Heart left ventricle (tissue), 16 donors: Measurements from ENCODE around the gene ARF3. TPM values are rescaled to one million over a fixed set of nuclear protein-coding genes. Genes with fewer than 3 reads are reported as not detected.

Experiments used
- ATAC-seq, 4 donors: fragments of 200-7000 bp; cut with Tn5 transposase; one replicate each; pipeline ENCODE4 v1.9.1; 2020 to 2022; ENCODE audit warnings: moderate library complexity in 4 of 4, mild to moderate bottlenecking in 3 of 4, moderate number of reproducible peaks in 1 of 4
- DNase-seq, 5 donors: peaks; one replicate each; pipeline ENCODE4 v3.0.0-alpha.2; 2020
- H3K27ac ChIP-seq, 12 donors: fragments of 200-600 bp; sonication (generic) in 4 of 12; one replicate each; pipeline versions ENCODE4 v1.5.0 to v1.8.0; 2016 to 2022; ENCODE audit warnings: mild to moderate bottlenecking in 2 of 12
- H3K27me3 ChIP-seq, 9 donors: fragments of 200-600 bp; sonication (generic) in 2 of 9; one replicate each; pipeline versions ENCODE4 v1.5.1 to v1.8.0; 2016 to 2022; ENCODE audit warnings: mild to moderate bottlenecking in 3 of 9
- H3K36me3 ChIP-seq, 9 donors: fragments of 200-600 bp; sonication (generic) in 2 of 9; one replicate each; pipeline versions ENCODE4 v1.5.0 to v1.8.0; 2018 to 2022; ENCODE audit warnings: mild to moderate bottlenecking in 2 of 9
- H3K4me1 ChIP-seq, 12 donors: fragments of 200-600 bp; sonication (generic) in 4 of 12; one replicate each; pipeline versions ENCODE4 v1.5.0 to v1.8.0; 2016 to 2022; ENCODE audit warnings: mild to moderate bottlenecking in 3 of 12
- H3K4me3 ChIP-seq, 12 donors: fragments of 200-600 bp; sonication (generic) in 4 of 12; one replicate each; pipeline versions ENCODE4 v1.5.0 to v1.8.0; 2017 to 2022; ENCODE audit warnings: mild to moderate bottlenecking in 9 of 12, moderate library complexity in 4 of 12
- H3K9me3 ChIP-seq, 12 donors: fragments of 200-600 bp; sonication (generic) in 4 of 12; one replicate each; pipeline versions ENCODE4 v1.5.0 to v1.8.0; 2016 to 2022; ENCODE audit warnings: mild to moderate bottlenecking in 1 of 12
- POLR2A ChIP-seq, 2 donors: fragments of 450-650 bp; IDR thresholded peaks; one replicate each; pipeline ENCODE4 v1.6.1; 2017; ENCODE audit warnings: antibody characterized with exemption in 2 of 2, mild to moderate bottlenecking in 2 of 2, moderate library complexity in 2 of 2
- WGBS, 4 donors: extraction: QIAGEN DNeasy Blood & Tissue Kit in 2 of 4; methylation state at CpG; one replicate each; pipeline versions ENCODE4 v1.1.5 to v1.1.7; 2013 to 2018; 5-methylcytosine and 5-hydroxymethylcytosine counted together
- intact Hi-C, 10 donors: fragments of 100-400 bp; cut with DNase I; formaldehyde crosslinking; loops; one replicate each; pipeline versions ENCODE4 v1.11.1 to v1.14.2; 2022
- polyA plus RNA-seq, 2 donors: library from polyadenylated mRNA; stranded (reverse); fragments of 200-250 nt; gene quantifications; one replicate each; pipeline ENCODE4 v1.2.3, GENCODE V29; 2013
- total RNA-seq, 9 donors: library from RNA; depleted of rRNA in 2 of 9; stranded (reverse); fragments of >200 nt in 2 of 9; fragmentation: NEBNext Ultra II Directional in 3 of 9; extraction: Animal tissue kit (Norgen Biotek cat#: 25700) in 3 of 9; gene quantifications; one replicate each; pipeline versions ENCODE4 v1.1.0 to v1.2.4, GENCODE V29; 2016 to 2023
- TF ChIP-seq, protein P1 (sequence below), 12 donors: fragments of 200-600 bp; sonication (generic) in 4 of 12; IDR thresholded peaks; one replicate each; pipeline versions ENCODE4 v1.5.0 to v1.8.0; 2018 to 2022; ENCODE audit warnings: antibody characterized with exemption in 12 of 12, mild to moderate bottlenecking in 5 of 12
- donor health status: ischemic (EF 13 %, LVEDD 7.1; RV severe dilation, severe dysfunction).
- donor health status: healthy with polysubstance abuse.
- donor health status: DM: no; HTN: yes; CAD: no.
- donor health status: DM: no; HTN: no; CAD: no.
- donor health status: ischemic (EF 25% LVEDD 6.9; RV normal size, moderate dysfunction).
- donor health status: ischemic (EF 25% LVEDD 5.7; RV mildly dilated, moderate dysfunction).
- donor health status: healthy.
- donor health status: DM: yes; HTN: yes; CAD: no.
- donor health status: ischemic (EF 35%, LVEDD 5.7; RV mildly dilated, moderate dysfunction).
- donor health status: nonischemic (EF 11% LVEDD 7.7; RV severe dilation, severe dysfunction).
- donor health status: DM: yes; HTN: yes; CAD: no.
- donor health status: PGD.
- donor health status: ischemic (EF 29% LVEDD 5.4; RV normal size, mild dysfunction).
- donor health status: nonischemic (EF 23%, LVEDD 6.1; RV moderate dilation, normal function).

ARF3 gene
- total and polyA plus RNA-seq, 11 donors = 35.8 to 130 (median 54.0) TPM

GRCh38 chr12:48970702-48971334 lies 13.5 kb upstream of the ARF3 start:
- H3K4me3 ChIP-seq = peak overlapping the region in 8 of 12 donors; percentile 18 to 51 (median 43)
- H3K36me3 ChIP-seq = no peaks in the 10 kb centered on the region
- no peaks in the 10 kb centered on the region for H3K9me3 ChIP-seq
- no peak overlapping the region for H3K27ac ChIP-seq
- TF ChIP-seq, protein P1, sequence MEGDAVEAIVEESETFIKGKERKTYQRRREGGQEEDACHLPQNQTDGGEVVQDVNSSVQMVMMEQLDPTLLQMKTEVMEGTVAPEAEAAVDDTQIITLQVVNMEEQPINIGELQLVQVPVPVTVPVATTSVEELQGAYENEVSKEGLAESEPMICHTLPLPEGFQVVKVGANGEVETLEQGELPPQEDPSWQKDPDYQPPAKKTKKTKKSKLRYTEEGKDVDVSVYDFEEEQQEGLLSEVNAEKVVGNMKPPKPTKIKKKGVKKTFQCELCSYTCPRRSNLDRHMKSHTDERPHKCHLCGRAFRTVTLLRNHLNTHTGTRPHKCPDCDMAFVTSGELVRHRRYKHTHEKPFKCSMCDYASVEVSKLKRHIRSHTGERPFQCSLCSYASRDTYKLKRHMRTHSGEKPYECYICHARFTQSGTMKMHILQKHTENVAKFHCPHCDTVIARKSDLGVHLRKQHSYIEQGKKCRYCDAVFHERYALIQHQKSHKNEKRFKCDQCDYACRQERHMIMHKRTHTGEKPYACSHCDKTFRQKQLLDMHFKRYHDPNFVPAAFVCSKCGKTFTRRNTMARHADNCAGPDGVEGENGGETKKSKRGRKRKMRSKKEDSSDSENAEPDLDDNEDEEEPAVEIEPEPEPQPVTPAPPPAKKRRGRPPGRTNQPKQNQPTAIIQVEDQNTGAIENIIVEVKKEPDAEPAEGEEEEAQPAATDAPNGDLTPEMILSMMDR (IDR thresholded peaks at IDR 0.05) = no peak
- TF ChIP-seq POLR2A (IDR thresholded peaks at IDR 0.05) = no peak
- no peak for DNase-seq
- 31 to 46% (median 36%) methylated on average over 10 of the region's 10 CpGs for WGBS, 4 donors
- intact Hi-C loops = no loop called here
- peaks cover 0 to 35% (median 12%) of the 10 kb centered on the region in 12 donors for H3K4me1 ChIP-seq
- peaks cover 27 to 71% (median 66%) of the 10 kb centered on the region in 9 donors for H3K27me3 ChIP-seq
- no peak for ATAC-seq

DNA sequence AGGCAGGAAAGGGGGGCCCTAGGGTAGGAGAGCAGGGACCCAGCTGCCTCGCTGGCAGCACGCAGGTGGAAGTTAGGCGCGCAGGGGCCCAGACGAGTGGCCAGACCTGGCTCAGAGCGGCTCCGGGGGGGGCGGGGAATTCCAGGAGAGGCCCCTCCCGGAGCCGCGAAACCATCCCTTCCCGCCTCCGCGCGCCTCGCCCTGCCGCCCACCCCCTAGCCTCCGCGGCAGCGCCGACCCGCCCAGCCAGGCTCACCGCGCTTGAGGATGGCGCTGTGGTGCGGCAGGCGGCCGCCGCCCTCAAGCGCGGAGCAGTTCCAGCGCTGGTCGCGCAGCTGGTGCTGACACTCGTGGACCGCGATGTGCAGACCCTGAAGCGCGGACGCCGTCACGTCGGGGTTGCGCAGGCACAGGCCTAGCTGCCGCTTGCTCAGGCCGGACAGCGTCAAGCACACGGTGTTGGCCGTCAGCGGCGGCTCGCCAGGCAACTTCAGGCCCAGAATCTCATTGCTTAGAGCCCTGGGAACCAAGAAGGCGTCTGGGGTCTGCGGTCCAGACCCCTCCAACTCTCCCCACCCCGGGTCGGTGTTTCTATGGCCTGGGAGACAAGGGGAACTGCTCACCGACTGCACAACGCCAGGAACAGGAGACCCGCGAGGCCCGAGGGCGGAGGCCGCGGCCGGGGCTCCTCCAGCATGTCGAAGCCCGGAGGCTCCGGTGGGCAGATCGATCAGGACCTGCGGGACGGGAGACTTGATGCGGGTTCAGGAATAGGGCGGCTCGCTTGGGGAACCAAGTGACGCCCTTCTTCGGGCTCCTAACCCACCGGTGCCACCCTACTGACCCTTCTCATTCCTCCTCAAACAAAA lies 12.8 kb upstream of the ARF3 start:
- Histone ChIP-seq H3K4me1 (peaks cover 0 to 35% (median 12%) of the 10 kb centered on the region in 12 donors), H3K27me3 (peaks cover 27 to 68% (median 60%) of the 10 kb centered on the region in 9 donors), H3K9me3 (no peaks in the 10 kb centered on the region), H3K4me3 (peak overlapping the region in 9 of 12 donors; percentile 4 to 51 (median 37)), H3K36me3 (no peaks in the 10 kb centered on the region), H3K27ac (no peak overlapping the region)
- ATAC-seq = peak in 3 of 4 donors; percentile 7 to 32 (median 30)
- DNase-seq = peak in 1 of 5 donors; percentile 31
- intact Hi-C loops = no loop called here
- TF ChIP-seq POLR2A (IDR thresholded peaks at IDR 0.05) = no peak
- TF ChIP-seq, protein P1 (IDR thresholded peaks at IDR 0.05) = peak in 3 of 12 donors; percentile 14 to 24 (median 15)
- 8 to 21% (median 14%) methylated on average over 29 to 77 of the region's 77 CpGs for WGBS, 4 donors

- no peak for ATAC-seq
- Histone ChIP-seq H3K36me3 (no peaks in the 10 kb centered on the region), H3K27me3 (peaks cover 27 to 60% (median 52%) of the 10 kb centered on the region in 9 donors), H3K27ac (no peak overlapping the region), H3K4me3 (no peak overlapping the region), H3K9me3 (no peaks in the 10 kb centered on the region), H3K4me1 (peaks cover 0 to 34% (median 12%) of the 10 kb centered on the region in 12 donors)
- WGBS, 4 donors = 49 to 55% (median 54%) methylated on average over 6 to 8 of the region's 8 CpGs
- intact Hi-C loops = no loop called here
- no peak for DNase-seq
- no peak for TF ChIP-seq POLR2A (IDR thresholded peaks at IDR 0.05)
- TF ChIP-seq, protein P1 (IDR thresholded peaks at IDR 0.05) = no peak
These were observed 12.0 kb upstream of the ARF3 start for GRCh38 chr12:48969160-48969771.

DNA sequence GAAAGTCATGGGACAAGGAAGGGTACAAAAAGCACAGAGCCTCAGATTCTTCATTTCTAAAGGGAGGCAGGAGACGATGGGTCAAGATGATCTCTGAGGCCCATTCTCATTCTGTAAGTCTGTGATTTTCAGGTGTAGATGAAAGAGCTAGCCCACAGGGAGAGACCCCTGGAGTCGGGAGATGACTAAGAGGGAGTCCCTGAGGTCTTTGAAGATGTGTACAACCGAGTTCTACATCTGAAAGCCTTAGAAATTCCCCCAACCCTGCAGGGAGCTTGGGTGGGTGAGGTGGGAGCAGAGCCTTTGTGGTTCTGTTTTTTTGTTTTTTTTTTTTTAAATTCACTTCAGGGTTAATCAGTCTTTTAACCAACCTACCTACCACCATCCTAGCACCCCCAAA lies 11.2 kb upstream of the ARF3 start:
- ATAC-seq (no peak), DNase-seq (no peak)
- H3K4me1 ChIP-seq = peaks cover 0 to 27% (median 12%) of the 10 kb centered on the region in 12 donors
- no peak overlapping the region for H3K4me3 ChIP-seq
- WGBS, 4 donors = 79 to 90% (median 87%) methylated on average over 3 of the region's 3 CpGs
- TF ChIP-seq, protein P1 (IDR thresholded peaks at IDR 0.05) = no peak
- no peak for TF ChIP-seq POLR2A (IDR thresholded peaks at IDR 0.05)
- H3K36me3 ChIP-seq = no peaks in the 10 kb centered on the region
- no peak overlapping the region for H3K27ac ChIP-seq
- intact Hi-C loops = no loop called here
- no peaks in the 10 kb centered on the region for H3K9me3 ChIP-seq
- peaks cover 24 to 60% (median 44%) of the 10 kb centered on the region in 9 donors for H3K27me3 ChIP-seq
